DMS114 treated with DMSO at 0.1 percent for 48 hours (cell line): ENCODE results near the gene OSBPL8.

Experiments used
- DNase-seq: peaks from one replicate; lab custom pipeline; 2025; ENCODE audit not compliant: unreplicated experiment; lab: John Stamatoyannopoulos, UW

The OSBPL8 gene

DNA sequence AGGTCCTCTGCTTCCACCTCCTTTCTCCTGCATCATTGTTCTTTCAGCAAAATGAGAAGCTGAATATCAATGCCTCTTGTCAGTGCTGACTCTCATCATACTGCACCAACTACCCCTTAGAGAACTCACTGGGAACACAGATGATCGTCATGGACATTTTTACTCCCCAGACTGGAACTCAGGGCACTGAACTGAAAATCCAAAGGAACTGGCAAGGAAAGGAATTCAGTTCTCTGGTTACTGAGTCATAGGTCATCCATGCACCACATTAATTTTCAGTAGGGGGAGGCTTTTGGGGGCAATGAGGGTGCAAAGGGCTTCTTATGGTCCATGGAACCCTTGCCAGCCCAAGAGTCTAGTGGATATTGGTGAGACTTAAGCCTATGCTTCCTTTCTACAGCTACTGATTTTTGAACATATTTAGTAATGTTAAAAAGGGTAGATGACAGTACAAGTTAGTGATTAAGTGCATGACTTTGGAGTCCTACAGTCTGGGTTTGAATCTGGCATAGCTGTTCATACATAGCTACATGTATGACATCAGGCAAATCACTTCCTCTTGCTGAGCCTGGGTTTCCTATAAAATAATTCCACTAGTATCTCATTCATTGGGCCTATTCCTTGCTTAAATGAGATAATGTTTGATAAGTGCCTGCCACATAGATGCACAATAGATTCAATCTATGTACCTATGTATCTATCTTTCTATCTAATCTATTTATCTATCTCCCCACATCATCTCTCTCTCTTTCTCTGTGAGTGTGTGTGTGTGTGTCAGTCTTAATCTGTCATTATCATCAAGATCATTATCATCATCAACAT is 240.6 kb downstream of the OSBPL8 start:
- DNase-seq: no peak

DNA sequence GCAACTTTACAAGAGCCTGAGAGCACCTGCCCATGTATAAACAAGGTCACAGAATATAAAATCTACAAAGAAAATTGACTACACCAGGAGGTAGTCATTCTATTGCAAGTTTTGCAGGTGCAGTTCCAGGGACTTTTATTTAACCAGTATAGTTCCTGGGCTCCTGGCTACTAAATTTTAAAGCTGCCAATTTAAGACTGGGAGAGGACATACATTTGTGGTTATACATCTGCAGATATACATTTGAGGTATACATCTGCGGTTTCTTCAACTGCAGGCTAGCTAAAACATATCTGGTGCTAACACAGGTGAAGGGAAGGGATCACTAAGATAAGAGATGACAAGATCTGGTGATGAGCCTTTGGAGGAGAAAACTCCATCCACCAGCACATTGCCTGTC is 241.6 kb downstream of the OSBPL8 start:
- no peak for DNase-seq

DNA sequence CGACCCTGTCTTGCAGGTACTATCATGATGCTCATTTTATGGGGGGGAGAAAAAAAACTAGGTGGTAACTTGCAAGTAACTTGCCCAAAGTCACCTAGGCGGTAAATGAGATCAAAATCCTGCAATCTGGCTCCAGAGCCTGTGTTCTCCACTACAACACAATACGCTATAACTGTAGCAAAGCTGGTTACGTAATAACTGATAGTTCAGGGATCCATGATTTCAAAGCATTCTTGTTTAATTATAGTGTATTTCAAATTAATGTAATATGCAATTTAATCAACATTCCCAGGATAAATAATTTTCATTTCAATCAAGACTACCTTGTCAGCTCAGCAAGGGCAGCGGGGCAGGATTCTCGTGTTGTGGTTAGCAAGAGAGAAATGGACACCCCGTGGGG is 243.1 kb downstream of the OSBPL8 start:
- no peak for DNase-seq

DNA sequence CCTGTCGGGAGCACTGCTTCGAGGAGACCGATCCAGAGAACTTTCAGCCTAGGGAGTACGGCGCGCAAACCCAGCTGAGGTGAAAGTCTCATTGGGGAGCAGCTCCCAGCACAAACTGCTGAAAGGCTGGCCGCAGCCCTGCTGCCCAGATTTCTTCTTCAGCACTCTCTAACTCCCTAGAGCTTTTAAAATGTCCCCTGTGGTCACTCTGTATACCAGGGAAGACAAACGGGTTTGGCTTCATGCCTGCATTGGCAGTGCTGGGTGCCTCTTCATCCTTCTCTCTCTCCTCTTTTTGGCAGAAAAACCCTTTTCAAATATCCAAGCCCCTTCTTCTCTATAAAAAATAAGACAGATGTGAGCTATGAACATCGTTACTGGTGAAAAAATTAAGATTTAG is 246.3 kb downstream of the OSBPL8 start:
- DNase-seq: no peak

DNA sequence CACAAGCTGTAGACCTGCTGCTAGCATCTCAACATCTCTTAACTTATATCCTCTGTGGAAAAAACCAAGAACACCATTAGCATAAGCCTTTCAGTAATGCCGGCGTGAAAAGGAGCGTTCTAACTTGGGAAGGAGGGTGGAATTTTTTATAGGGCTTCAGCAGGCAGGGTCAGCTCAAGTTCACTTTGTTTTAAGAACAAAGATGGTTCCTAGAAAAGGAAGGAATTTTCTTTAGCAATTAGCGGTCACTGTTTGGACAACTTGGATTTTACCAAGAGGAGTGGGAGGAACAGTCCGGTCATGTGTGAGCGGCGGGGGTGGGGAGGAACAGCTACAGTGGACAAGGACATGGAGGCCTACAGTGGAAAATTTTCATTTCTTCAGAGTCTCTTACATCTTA is 247.3 kb downstream of the OSBPL8 start:
- no peak for DNase-seq

DNA sequence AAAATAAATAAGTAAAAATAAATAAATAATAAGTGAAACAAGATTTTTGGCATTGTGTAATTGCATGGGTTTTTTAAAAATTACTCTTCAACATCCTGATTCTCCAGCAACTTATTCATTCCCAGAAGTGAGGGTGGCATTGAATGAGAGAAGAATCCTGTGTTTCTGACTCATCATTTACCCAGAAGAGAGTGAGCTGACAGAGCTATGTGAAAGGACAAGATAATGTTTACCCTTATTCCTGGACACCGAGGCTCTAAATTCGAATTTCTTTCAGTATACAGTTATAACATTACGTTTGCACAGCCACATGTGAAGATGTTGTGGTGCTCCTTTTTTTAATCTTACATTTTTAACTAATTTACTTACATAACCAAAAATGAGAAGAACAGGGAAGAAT is 247.8 kb downstream of the OSBPL8 start:
- no peak for DNase-seq

DNA sequence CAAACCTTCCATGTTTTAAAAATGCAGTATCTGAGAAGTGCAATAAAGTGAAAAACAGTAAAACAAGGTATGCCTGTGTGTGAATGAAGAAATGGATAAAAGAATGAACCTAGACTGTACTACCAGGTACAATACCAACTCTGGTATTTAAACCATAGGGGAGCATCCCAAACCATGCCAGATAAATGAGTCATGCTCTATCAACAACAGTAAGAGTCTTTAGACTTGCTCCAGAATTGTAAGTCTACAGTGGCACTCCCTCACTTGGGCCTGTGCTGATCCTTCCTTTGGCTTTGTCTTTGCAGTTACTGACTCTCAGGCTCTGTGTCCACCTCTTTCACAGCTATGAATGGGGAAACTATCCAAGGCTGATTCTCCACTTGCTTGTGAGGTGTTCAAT is 249.5 kb downstream of the OSBPL8 start:
- DNase-seq: no peak

DNA sequence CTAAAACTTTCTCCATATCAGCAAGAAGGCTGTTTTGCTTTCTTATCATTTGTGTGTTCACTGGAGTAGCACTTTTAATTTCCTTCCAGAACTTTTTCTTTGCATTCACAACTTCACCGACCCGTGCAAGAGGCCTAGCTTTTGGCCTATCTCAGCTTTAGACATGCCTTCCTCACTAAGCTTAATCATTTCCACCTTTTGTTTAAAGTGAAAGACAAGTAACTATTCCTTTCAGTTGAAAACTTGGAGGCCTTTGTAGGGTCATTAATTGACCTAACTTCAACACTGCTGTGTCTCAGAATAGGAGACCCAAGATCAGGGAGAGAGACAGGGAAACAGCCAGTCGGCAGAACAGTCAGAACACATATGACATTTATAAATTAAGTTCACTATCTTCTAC is 250.7 kb downstream of the OSBPL8 start:
- no peak for DNase-seq

DNA sequence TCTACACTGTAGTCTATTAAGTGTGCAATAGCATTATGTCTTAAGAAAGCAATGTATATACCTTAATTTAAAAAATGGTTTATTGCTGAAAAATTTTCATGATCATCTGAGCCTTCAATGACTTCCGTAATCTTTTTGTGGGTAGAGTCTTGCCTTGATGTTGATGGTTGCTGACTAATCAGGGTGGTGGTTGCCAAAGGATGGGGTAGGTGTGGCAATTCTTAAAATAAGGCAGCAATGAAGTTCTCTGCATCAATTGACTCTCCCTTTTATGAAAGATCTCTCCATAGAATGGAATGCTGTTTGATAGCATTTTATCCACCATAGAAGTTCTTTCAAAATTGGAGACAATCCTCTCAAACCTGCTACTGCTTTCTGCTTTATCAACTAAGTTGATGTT is 252.5 kb downstream of the OSBPL8 start:
- no peak for DNase-seq

DNA sequence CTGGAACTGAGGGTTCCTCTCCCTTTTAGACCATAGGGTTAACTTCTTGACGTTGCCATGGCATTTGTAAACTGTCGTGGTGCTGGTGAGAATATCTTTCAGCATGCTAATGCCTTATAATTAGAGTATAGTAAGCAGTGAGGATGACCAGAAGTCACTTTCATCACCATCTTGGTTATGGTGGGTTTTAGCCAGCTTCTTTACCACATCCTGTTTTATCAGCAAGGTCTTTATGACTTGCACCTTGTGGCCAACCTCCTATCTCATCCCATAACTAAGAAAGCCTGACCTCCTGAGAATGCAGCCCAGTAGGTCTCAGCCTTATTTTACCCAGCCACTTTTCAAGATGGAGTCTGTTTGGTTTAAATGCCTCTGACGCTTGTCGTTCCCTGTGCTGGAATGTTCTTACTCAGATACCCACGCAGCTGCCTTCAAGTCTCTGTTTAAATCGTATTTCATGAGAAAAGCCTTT is 255.5 kb downstream of the OSBPL8 start:
- no peak for DNase-seq

DNA sequence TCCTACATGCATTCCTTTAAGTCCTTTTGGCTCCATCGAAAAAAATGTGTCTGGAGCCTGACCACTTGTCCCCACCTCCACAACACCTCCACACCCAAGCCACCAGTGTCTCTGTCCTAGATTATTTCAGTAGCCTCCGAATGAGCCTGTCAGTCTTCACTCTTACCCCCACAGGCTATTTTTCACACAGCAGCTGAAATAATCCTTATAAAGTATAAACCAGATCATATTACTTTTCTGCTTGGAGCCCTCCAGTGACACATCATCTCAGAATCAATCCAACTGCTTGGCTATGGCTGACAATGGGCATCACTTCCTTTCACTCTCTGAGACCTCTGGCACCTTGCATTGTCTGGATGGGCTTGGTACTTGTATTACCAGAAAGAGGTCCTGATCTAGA is 256.2 kb downstream of the OSBPL8 start:
- DNase-seq: no peak
